GM12873 (cell line): ENCODE measurements around the gene HNRNPA2B1.

Experiments
- TF ChIP-seq, protein P1 (sequence below): IDR thresholded peaks from 2 replicates; pipeline ENCODE4 v1.5.1; 2012; ENCODE audit warnings: low read depth, mild to moderate bottlenecking, moderate library complexity, low read length, control low read depth; ENCODE audit not compliant: insufficient read depth; ENCODE audit errors: missing control alignments

The HNRNPA2B1 gene

GRCh38 chr7:26224359-26224758 lies 23.8 kb upstream of the HNRNPA2B1 start:
- TF ChIP-seq, protein P1, sequence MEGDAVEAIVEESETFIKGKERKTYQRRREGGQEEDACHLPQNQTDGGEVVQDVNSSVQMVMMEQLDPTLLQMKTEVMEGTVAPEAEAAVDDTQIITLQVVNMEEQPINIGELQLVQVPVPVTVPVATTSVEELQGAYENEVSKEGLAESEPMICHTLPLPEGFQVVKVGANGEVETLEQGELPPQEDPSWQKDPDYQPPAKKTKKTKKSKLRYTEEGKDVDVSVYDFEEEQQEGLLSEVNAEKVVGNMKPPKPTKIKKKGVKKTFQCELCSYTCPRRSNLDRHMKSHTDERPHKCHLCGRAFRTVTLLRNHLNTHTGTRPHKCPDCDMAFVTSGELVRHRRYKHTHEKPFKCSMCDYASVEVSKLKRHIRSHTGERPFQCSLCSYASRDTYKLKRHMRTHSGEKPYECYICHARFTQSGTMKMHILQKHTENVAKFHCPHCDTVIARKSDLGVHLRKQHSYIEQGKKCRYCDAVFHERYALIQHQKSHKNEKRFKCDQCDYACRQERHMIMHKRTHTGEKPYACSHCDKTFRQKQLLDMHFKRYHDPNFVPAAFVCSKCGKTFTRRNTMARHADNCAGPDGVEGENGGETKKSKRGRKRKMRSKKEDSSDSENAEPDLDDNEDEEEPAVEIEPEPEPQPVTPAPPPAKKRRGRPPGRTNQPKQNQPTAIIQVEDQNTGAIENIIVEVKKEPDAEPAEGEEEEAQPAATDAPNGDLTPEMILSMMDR, result no peak

DNA sequence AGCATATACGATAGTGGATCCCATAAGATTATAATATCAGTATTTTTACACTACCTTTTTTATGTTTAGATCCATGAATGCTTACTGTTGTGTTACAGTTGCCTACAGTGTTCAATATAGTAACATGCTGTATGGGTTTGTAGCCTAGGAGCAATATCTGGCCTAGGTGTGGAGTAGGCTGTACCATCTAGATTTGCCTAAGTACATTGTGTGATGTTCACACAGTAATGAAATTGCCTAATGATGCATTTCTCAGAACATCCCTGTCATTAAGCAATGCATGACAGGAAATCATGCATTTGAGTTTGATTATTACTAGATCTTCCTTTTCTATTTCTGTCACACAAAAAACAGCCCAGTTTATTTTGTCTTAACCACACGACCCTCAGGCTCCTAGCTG lies 15.5 kb upstream of the HNRNPA2B1 start:
- TF ChIP-seq, protein P1, result no peak

- TF ChIP-seq, protein P1, result no peak
These were observed 13.4 kb upstream of the HNRNPA2B1 start for GRCh38 chr7:26213807-26214515.

GRCh38 chr7:26212921-26213718 lies 12.6 kb upstream of the HNRNPA2B1 start:
- TF ChIP-seq, protein P1, result no peak

DNA sequence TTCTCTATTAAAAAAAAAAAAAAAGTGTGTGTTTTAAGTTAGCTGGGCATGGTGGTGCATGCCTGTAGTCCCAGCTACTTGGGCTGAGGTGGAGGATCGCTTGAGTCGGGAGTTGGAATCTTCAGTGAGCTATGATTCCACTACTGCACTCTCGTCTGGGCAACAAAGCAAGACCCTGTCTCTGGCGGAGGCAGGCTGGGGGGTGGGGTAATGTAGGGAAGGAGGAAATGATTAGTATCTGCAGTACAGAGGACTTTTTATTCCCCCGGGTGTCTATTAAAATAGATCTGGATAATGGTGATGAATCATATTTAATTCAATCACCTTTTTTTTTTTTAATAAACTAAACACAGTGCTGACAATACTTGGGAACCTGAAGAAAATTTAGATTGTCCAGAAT lies 7.5 kb upstream of the HNRNPA2B1 start:
- TF ChIP-seq, protein P1, result no peak

DNA sequence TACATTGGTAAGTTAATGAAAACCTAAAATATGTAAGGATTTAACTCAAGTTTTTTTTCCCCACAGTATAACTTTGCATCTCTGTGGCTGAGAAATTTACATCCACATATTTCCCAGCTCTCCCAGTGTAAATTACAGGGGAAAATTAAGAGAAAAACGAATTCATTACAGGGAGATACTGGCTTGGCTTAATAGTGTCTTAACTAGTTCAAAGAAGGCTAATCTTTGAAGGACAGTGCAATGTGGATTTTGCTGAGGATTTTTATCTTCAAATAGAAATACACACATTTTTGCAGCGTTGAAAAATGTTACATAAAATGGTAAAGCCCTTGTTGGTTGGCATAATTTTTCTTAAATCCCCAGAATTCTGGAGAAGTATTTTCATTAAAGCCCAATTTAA lies 2.5 kb upstream of the HNRNPA2B1 start:
- TF ChIP-seq, protein P1, result no peak
